Measurements from ENCODE around the gene USP24. TPM values are rescaled to one million over a fixed set of nuclear protein-coding genes. Genes with fewer than 3 reads are reported as not detected.
"Not testable (repeated sequence)": the region's sequence is repeated elsewhere in the genome, so short reads cannot be mapped to it uniquely, and the experiment has no call there.

The USP24 gene
- total and polyA plus RNA-seq, 10 of the 15 experiments (the other 5 are each of a cell fraction or from before 2014, with no cell fraction given): 4.6 to 36.5 (median 25.3) TPM

GRCh38 chr1:55109005-55109404, 106.2 kb downstream of the USP24 start:
- intact Hi-C loops (cut with micrococcal nuclease; ENCODE audit: unreplicated experiment); FAIRE-seq; ATAC-seq; H4K20me1 ChIP-seq (ENCODE audit: control insufficient read depth, insufficient read depth); DNase-seq (ENCODE audit: low read depth, low spot score); H2AFZ ChIP-seq (ENCODE audit: control insufficient read depth, low read depth, low read length); POLR2A ChIA-PET; H3K79me2 ChIP-seq (ENCODE audit: control insufficient read depth, insufficient read depth, low read length); H3K4me2 ChIP-seq (ENCODE audit: control insufficient read depth, insufficient read depth); SMC1A ChIA-PET (ENCODE audit: uncharacterized antibody, unreplicated experiment); CTCF ChIA-PET; H3K4me1 ChIP-seq (ENCODE audit: control insufficient read depth, insufficient read depth, low read length); BruUV-seq (replicated peaks); H3K27ac ChIP-seq (ENCODE audit: control insufficient read depth, insufficient read depth); H3K9me3 ChIP-seq (replicated peaks; ENCODE audit: control insufficient read depth, insufficient read depth, low read length); in situ Hi-C loops (cut with MboI); RAD21 ChIA-PET (ENCODE audit: unreplicated experiment); H3K9ac ChIP-seq (ENCODE audit: control insufficient read depth, insufficient read depth, low read length); H3K27me3 ChIP-seq (replicated peaks in 1 of 2; ENCODE audit: control insufficient read depth in 2 of 2, insufficient read depth in 2 of 2, low read length in 1 of 2); H3K4me3 ChIP-seq: not testable (repeated sequence)
- peaks cover 6 to 13% of the 10 kb centered on the region in 2 experiments; a peak in 3 of 4 replicates for H3K36me3 ChIP-seq (ENCODE audit: control insufficient read depth in 2 of 2, insufficient read depth in 2 of 2, low read length in 1 of 2)
- WGBS (ENCODE audit: insufficient coverage, insufficient replicate concordance, low lambda C conversion rate, missing lambda C conversion rate): 98% methylated on average over 14 of the region's 14 CpGs

GRCh38 chr1:55107101-55107500, 108.1 kb downstream of the USP24 start:
- ChIA-PET SMC1A (ENCODE audit: uncharacterized antibody, unreplicated experiment) (interaction anchor here (1.1 kb wide), 1 partner anchor 13 kb away, joined by 3 read pairs; no protein-coding TSS in a partner anchor), POLR2A (no interaction called here), CTCF (interaction anchor here (0.6 to 1.2 kb wide), 3 partner anchors 11 to 171 kb away, joined by 3 read pairs; no protein-coding TSS in a partner anchor), RAD21 (ENCODE audit: unreplicated experiment) (no interaction called here)
- no TSS peak for BruUV-seq (replicated peaks)
- H3K79me2 ChIP-seq (ENCODE audit: control insufficient read depth, insufficient read depth, low read length): no peaks in the 10 kb centered on the region
- in situ Hi-C loops (cut with MboI) (no loop called here), intact Hi-C loops (cut with micrococcal nuclease; ENCODE audit: unreplicated experiment) (no loop called here)
- H3K27me3 ChIP-seq (replicated peaks in 1 of 2; ENCODE audit: control insufficient read depth in 2 of 2, insufficient read depth in 2 of 2, low read length in 1 of 2): no peaks in the 10 kb centered on the region
- WGBS (ENCODE audit: insufficient coverage, insufficient replicate concordance, low lambda C conversion rate, missing lambda C conversion rate): 83% methylated on average over 6 of the region's 6 CpGs
- no peak for DNase-seq (ENCODE audit: low read depth, low spot score)
- H3K9ac ChIP-seq (ENCODE audit: control insufficient read depth, insufficient read depth, low read length): no peak overlapping the region
- H3K4me2 ChIP-seq (ENCODE audit: control insufficient read depth, insufficient read depth): no peak overlapping the region
- no peak for ATAC-seq
- no peaks in the 10 kb centered on the region for H3K9me3 ChIP-seq (replicated peaks; ENCODE audit: control insufficient read depth, insufficient read depth, low read length)
- no peak for TF ChIP-seq MTA3 (IDR thresholded peaks at IDR 0.05; ENCODE audit: borderline replicate concordance, low read length)
- no peak for TF ChIP-seq CREB1 (IDR thresholded peaks at IDR 0.05; ENCODE audit: low read depth)
- no peak for TF ChIP-seq YY1 (IDR thresholded peaks at IDR 0.05; ENCODE audit: low read depth, low read length)
- no peak for TF ChIP-seq SIX5 (IDR thresholded peaks at IDR 0.05; ENCODE audit: low read depth, low read length, severe bottlenecking)
- no peak for TF ChIP-seq CBX5 (IDR thresholded peaks at IDR 0.05; ENCODE audit: low read depth)
- no peak for TF ChIP-seq E4F1 (IDR thresholded peaks at IDR 0.05; ENCODE audit: borderline replicate concordance, partially characterized antibody)
- TF ChIP-seq MYC (IDR thresholded peaks at IDR 0.05; ENCODE audit: insufficient read depth, insufficient read length, insufficient replicate concordance, low read length, severe bottlenecking): no peak
- TF ChIP-seq ZBTB4 (CRISPR knock-in tag; IDR thresholded peaks at IDR 0.05): no peak
- no peak for TF ChIP-seq ZBED1 (IDR thresholded peaks at IDR 0.05; ENCODE audit: borderline replicate concordance)
- no peak overlapping the region for H3K27ac ChIP-seq (ENCODE audit: control insufficient read depth, insufficient read depth)
- no peaks in the 10 kb centered on the region for H4K20me1 ChIP-seq (ENCODE audit: control insufficient read depth, insufficient read depth)
- H3K36me3 ChIP-seq (ENCODE audit: control insufficient read depth in 2 of 2, insufficient read depth in 2 of 2, low read length in 1 of 2): peaks cover 6 to 20% of the 10 kb centered on the region in 2 experiments; a peak in 3 of 4 replicates
- no peak overlapping the region for H2AFZ ChIP-seq (ENCODE audit: control insufficient read depth, low read depth, low read length)
- no peak overlapping the region for H3K4me3 ChIP-seq
- no peak for FAIRE-seq
- no peaks in the 10 kb centered on the region for H3K4me1 ChIP-seq (ENCODE audit: control insufficient read depth, insufficient read depth, low read length)

Data from GM12878 (cell line).